ENCODE measurements around the gene LAMC2.

LAMC2 gene

DNA sequence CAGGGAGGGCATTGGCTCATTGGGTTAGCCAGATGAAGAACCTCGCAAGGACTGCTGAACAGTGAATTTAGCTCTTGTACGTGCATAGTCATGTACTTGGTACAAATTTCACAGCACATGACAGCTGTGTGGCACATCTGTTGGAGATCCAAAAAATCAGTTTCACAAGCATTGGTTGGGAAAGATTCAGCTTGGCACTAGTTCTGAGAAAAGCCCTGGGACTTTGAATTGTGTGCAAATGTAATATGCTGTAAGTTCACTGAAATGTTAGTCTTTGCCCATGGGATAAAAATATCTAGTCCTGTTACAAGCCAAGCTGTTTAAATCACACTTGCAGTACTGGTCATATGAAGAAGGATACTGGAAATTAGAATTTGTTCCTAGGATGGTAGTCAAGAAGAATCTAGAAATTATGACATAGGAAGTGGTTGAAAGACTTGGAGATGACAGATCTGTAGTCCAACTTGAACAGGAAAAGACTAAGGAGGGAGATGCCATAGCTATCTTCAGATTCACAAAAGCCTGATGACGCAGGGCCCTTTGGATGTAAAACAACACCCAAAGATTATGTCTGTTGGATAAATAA, 19.2 kb downstream of the LAMC2 start:
- no peak overlapping the region for H3K4me3 ChIP-seq (ENCODE audit: low read length)

DNA sequence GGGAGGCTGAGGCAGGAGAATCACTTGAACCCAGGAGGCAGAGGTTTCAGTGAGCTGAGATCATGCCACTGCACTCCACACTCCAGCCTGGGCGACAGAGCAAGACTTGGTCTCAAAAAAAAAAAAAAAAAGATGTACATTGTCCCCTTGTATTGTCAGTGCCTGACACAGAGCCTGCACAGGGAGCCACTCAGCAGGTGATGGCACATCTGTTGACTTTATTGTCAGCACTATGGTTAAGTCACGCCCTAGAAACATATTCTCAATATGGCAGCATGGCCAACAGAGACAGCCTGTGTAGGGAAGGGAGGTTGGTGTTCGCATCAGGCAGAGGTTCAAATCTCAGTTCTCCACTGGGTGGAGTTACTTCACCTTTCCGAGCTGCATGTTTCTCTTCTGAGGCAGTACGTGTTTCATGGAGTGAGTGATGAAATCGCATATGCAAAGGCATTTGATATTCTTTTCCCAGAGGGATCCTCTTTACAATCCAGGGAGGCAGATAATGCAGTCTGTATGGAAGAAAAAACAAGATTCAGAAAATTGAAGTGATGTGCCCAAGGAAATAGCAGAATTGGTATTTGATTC, 20.6 kb downstream of the LAMC2 start:
- no peaks in the 10 kb centered on the region for H3K4me1 ChIP-seq (ENCODE audit: insufficient read depth, low read length)
- H3K9me3 ChIP-seq (ENCODE audit: low read length): no peaks in the 10 kb centered on the region
- no peaks in the 10 kb centered on the region for H3K27me3 ChIP-seq (ENCODE audit: insufficient read depth, low read length)
- H3K36me3 ChIP-seq (ENCODE audit: insufficient read depth, low read length): no peaks in the 10 kb centered on the region
- no peak overlapping the region for H2AFZ ChIP-seq (ENCODE audit: low read depth, low read length)
- no peak overlapping the region for H3K4me3 ChIP-seq (ENCODE audit: low read length)

More for the DNA sequence above, 19.2 kb downstream of the LAMC2 start:
- H3K36me3 ChIP-seq (ENCODE audit: insufficient read depth, low read length): no peaks in the 10 kb centered on the region
- no peaks in the 10 kb centered on the region for H3K9me3 ChIP-seq (ENCODE audit: low read length)
- no peaks in the 10 kb centered on the region for H3K4me1 ChIP-seq (ENCODE audit: insufficient read depth, low read length)
- no peak overlapping the region for H2AFZ ChIP-seq (ENCODE audit: low read depth, low read length)
- H3K27me3 ChIP-seq (ENCODE audit: insufficient read depth, low read length): no peaks in the 10 kb centered on the region

- Histone ChIP-seq H3K4me1 (ENCODE audit: insufficient read depth, low read length) (no peaks in the 10 kb centered on the region), H3K27me3 (ENCODE audit: insufficient read depth, low read length) (no peaks in the 10 kb centered on the region), H3K9me3 (ENCODE audit: low read length) (no peaks in the 10 kb centered on the region), H3K36me3 (ENCODE audit: insufficient read depth, low read length) (no peaks in the 10 kb centered on the region), H2AFZ (ENCODE audit: low read depth, low read length) (no peak overlapping the region), H3K4me3 (ENCODE audit: low read length) (no peak overlapping the region)
These were observed 23.6 kb downstream of the LAMC2 start for GRCh38 chr1:183209533-183210158.

- Histone ChIP-seq H3K9me3 (ENCODE audit: low read length) (no peaks in the 10 kb centered on the region), H2AFZ (ENCODE audit: low read depth, low read length) (no peak overlapping the region), H3K4me3 (ENCODE audit: low read length) (no peak overlapping the region), H3K27me3 (ENCODE audit: insufficient read depth, low read length) (no peaks in the 10 kb centered on the region), H3K36me3 (ENCODE audit: insufficient read depth, low read length) (no peaks in the 10 kb centered on the region), H3K4me1 (ENCODE audit: insufficient read depth, low read length) (no peaks in the 10 kb centered on the region)
These were observed 24.6 kb downstream of the LAMC2 start for GRCh38 chr1:183210681-183211080.

GRCh38 chr1:183212870-183213269, 26.8 kb downstream of the LAMC2 start:
- Histone ChIP-seq H3K36me3 (ENCODE audit: insufficient read depth, low read length) (no peaks in the 10 kb centered on the region), H3K4me3 (ENCODE audit: low read length) (no peak overlapping the region), H3K4me1 (ENCODE audit: insufficient read depth, low read length) (no peaks in the 10 kb centered on the region), H3K27me3 (ENCODE audit: insufficient read depth, low read length) (no peaks in the 10 kb centered on the region), H2AFZ (ENCODE audit: low read depth, low read length) (no peak overlapping the region), H3K9me3 (ENCODE audit: low read length) (no peaks in the 10 kb centered on the region)

DNA sequence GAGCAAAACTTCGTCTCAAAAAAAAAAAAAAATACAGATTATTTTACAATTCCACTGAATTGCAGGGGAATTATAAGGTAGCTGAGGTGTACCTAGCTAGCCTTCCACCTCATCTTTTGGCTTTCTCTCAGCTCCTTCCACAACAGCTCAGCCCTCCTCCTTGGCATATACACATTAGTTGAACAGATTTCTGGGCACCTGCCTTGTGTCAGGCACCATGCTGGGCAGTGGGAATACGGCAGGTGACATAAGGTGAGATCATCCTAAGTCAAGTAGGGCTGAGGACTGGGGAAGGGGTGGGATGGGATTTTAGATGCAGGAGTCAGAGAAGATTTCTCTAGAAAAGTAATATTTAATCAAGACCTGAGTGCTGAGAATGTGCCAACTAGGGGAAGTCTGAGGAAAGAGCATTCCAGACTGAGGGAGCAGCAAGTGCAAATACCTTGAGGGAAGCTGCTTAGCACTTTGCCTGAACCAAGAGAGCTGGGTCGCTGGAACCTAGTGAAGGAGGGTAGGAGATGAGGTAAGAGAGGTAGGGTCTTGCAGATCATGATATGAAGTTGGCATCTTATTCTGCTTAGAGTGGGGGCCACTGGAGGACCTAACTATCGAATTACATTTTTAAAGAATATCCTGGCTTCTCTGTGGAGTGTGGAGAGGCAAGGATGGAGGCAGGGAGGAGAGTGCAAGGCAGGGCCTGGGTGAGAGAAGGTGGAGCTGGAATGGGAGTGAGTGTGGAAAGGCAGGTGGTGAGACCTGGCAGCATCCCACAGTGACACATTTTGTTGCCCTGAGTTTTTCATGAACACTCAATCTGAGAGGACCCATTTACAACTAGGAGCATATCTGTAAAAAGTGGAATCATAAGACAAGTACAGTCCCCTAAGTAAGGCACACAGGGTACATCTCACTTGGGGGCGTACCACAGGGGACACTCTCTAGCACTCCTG, 28.2 kb downstream of the LAMC2 start:
- Histone ChIP-seq H2AFZ (ENCODE audit: low read depth, low read length) (no peak overlapping the region), H3K4me3 (ENCODE audit: low read length) (no peak overlapping the region), H3K27me3 (ENCODE audit: insufficient read depth, low read length) (no peaks in the 10 kb centered on the region), H3K9me3 (ENCODE audit: low read length) (no peaks in the 10 kb centered on the region), H3K36me3 (ENCODE audit: insufficient read depth, low read length) (no peaks in the 10 kb centered on the region), H3K4me1 (ENCODE audit: insufficient read depth, low read length) (peaks cover 5% of the 10 kb centered on the region)

DNA sequence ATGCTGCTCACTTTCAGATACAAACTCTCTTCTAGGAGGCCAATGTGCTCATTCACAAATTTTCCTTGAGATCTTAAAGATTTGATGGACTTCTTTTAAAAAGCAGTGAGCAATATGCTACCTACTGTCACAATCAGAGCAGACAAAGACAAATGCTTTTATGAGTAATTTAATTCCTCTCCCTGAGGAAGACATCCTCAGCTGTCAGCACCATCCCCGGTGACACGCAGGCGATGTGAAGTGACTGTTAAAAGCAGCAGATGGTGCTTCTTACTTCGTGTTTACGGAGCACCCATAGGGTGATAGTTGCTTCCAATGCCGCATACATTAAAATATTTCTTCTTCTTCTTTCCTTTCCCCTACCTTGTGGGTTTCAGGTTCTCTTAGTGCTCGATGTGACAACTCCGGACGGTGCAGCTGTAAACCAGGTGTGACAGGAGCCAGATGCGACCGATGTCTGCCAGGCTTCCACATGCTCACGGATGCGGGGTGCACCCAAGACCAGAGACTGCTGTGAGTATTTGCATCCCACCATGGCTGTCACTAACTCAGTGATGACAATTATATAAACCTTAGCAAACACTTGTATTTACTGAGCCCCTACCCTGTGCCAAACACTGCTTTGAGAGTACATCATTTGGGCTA, 29.1 kb downstream of the LAMC2 start:
- no peak overlapping the region for H3K4me3 ChIP-seq (ENCODE audit: low read length)
- peaks cover 5% of the 10 kb centered on the region for H3K4me1 ChIP-seq (ENCODE audit: insufficient read depth, low read length)
- no peaks in the 10 kb centered on the region for H3K9me3 ChIP-seq (ENCODE audit: low read length)
- H2AFZ ChIP-seq (ENCODE audit: low read depth, low read length): no peak overlapping the region
- no peaks in the 10 kb centered on the region for H3K27me3 ChIP-seq (ENCODE audit: insufficient read depth, low read length)
- no peaks in the 10 kb centered on the region for H3K36me3 ChIP-seq (ENCODE audit: insufficient read depth, low read length)

DNA sequence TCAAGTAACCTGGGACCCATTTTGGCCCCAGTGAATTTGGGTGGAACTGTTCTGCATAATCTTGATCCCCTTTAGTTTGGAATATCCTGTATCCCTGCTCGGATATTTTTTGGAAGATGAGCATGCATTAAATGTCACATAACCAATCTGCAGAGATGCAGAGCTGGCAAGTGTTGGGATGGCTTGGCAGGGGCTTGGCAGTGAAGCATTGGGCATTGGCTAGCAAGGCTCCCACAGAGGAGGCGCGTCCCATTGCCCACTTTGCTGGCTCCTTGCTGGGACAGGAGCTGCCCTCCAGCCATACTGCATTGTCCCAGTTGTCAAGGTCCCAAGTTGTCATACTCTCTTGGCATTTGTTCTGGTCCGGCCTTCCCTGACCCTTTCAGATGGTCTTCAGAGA, 29.9 kb downstream of the LAMC2 start:
- Histone ChIP-seq H3K9me3 (ENCODE audit: low read length) (no peaks in the 10 kb centered on the region), H3K27me3 (ENCODE audit: insufficient read depth, low read length) (no peaks in the 10 kb centered on the region)

DNA sequence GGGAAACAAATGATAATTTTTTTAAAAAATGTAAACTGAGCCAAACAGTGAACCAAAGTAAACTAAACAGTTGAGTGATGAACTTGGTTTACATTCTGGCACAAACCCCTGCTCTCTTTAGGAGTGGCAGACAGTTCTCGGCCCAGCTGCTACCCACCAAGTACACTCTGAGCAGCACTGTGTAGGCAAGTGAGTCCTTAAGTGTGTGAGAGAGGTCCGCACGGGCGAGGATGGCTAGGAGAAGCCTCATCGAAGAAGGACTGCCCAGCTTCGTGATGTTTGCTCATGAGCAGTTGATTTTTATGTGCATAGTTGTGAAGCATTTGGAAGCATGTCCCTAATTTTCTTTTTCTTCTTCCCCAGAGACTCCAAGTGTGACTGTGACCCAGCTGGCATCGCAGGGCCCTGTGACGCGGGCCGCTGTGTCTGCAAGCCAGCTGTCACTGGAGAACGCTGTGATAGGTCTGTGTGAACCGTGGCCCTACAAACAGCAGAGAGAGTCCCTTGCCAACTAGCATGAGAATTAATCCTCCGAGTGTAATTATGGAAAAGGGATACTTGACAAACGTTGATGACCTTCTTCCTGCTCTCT, 32.1 kb downstream of the LAMC2 start:
- no peaks in the 10 kb centered on the region for H3K36me3 ChIP-seq (ENCODE audit: insufficient read depth, low read length)
- H2AFZ ChIP-seq (ENCODE audit: low read depth, low read length): no peak overlapping the region
- no peak overlapping the region for H3K4me3 ChIP-seq (ENCODE audit: low read length)
- H3K9me3 ChIP-seq (ENCODE audit: low read length): no peaks in the 10 kb centered on the region
- H3K4me1 ChIP-seq (ENCODE audit: insufficient read depth, low read length): peaks cover 5% of the 10 kb centered on the region
- H3K27me3 ChIP-seq (ENCODE audit: insufficient read depth, low read length): no peaks in the 10 kb centered on the region

More for the DNA sequence above, 29.9 kb downstream of the LAMC2 start:
- H3K4me1 ChIP-seq (ENCODE audit: insufficient read depth, low read length): peaks cover 5% of the 10 kb centered on the region
- H3K36me3 ChIP-seq (ENCODE audit: insufficient read depth, low read length): no peaks in the 10 kb centered on the region
- H3K4me3 ChIP-seq (ENCODE audit: low read length): no peak overlapping the region
- H2AFZ ChIP-seq (ENCODE audit: low read depth, low read length): no peak overlapping the region

GRCh38 chr1:183218971-183219615, 33.0 kb downstream of the LAMC2 start:
- no peak overlapping the region for H3K4me3 ChIP-seq (ENCODE audit: low read length)
- H3K27me3 ChIP-seq (ENCODE audit: insufficient read depth, low read length): no peaks in the 10 kb centered on the region
- H3K4me1 ChIP-seq (ENCODE audit: insufficient read depth, low read length): peaks cover 5% of the 10 kb centered on the region
- H3K36me3 ChIP-seq (ENCODE audit: insufficient read depth, low read length): no peaks in the 10 kb centered on the region
- no peaks in the 10 kb centered on the region for H3K9me3 ChIP-seq (ENCODE audit: low read length)
- no peak overlapping the region for H2AFZ ChIP-seq (ENCODE audit: low read depth, low read length)

- Histone ChIP-seq H3K4me1 (ENCODE audit: insufficient read depth, low read length) (peaks cover 5% of the 10 kb centered on the region), H3K36me3 (ENCODE audit: insufficient read depth, low read length) (no peaks in the 10 kb centered on the region), H3K4me3 (ENCODE audit: low read length) (no peak overlapping the region), H3K27me3 (ENCODE audit: insufficient read depth, low read length) (no peaks in the 10 kb centered on the region), H2AFZ (ENCODE audit: low read depth, low read length) (no peak overlapping the region), H3K9me3 (ENCODE audit: low read length) (no peaks in the 10 kb centered on the region)
These were observed 33.5 kb downstream of the LAMC2 start for GRCh38 chr1:183219616-183220009.

DNA sequence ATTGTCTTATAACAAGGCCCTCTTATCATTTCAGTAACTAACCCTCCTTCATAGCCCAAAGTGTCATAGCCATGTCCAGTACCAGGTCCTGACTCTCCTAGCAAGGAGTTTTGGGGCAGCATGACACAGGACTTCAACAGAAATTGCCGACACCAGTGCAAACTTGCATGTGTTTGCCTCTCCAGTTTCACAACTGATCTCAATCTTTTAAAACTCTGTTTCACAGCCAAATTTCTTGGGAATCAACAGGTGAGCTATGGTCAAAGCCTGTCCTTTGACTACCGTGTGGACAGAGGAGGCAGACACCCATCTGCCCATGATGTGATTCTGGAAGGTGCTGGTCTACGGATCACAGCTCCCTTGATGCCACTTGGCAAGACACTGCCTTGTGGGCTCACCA, 36.8 kb downstream of the LAMC2 start:
- Histone ChIP-seq H3K4me3 (ENCODE audit: low read length) (no peak overlapping the region), H3K4me1 (ENCODE audit: insufficient read depth, low read length) (peaks cover 12% of the 10 kb centered on the region), H3K36me3 (ENCODE audit: insufficient read depth, low read length) (no peaks in the 10 kb centered on the region), H3K27me3 (ENCODE audit: insufficient read depth, low read length) (no peaks in the 10 kb centered on the region), H3K9me3 (ENCODE audit: low read length) (no peaks in the 10 kb centered on the region), H2AFZ (ENCODE audit: low read depth, low read length) (no peak overlapping the region)
